HS-5 (cell line): ENCODE data around the gene APBB1.

Source experiments
- DNase-seq: peaks from one replicate; pipeline ENCODE4 v3.0.0-alpha.2; 2012; ENCODE audit warnings: low read depth

APBB1 gene

GRCh38 chr11:6351782-6352382 is 67.0 kb downstream of the APBB1 start:
- DNase-seq: no peak

- DNase-seq: no peak
These were observed 68.4 kb downstream of the APBB1 start for GRCh38 chr11:6350486-6350885.

- DNase-seq: no peak
These were observed 68.9 kb downstream of the APBB1 start for GRCh38 chr11:6350043-6350442.

GRCh38 chr11:6345366-6345765 is 73.5 kb downstream of the APBB1 start:
- no peak for DNase-seq
